Keratinocyte (primary cell): ENCODE measurements around the gene OR6P1.

Experiments used
- CTCF ChIP-seq, 3 experiments: IDR thresholded peaks in 1 of 3; conservative IDR thresholded peaks in 1 of 3; optimal IDR thresholded peaks in 1 of 3; 2 replicates in 2 of 3; 3 replicates in 1 of 3; pipeline versions ENCODE3 to v1.5.1; 2011; ENCODE audit warnings: low read length in 3 of 3, mild to moderate bottlenecking in 3 of 3, moderate library complexity in 2 of 3, control low read depth in 1 of 3, inconsistent platforms in 1 of 3; ENCODE audit not compliant: insufficient read depth in 2 of 3; ENCODE audit errors: extremely low read depth in 1 of 3
- EZH2 ChIP-seq: IDR thresholded peaks from one replicate; pipeline ENCODE4 v1.6.1; 2012; ENCODE audit warnings: inconsistent platforms, mild to moderate bottlenecking, low read length, moderate library complexity

- TF ChIP-seq CTCF (optimal IDR thresholded peaks at IDR 0.05 in 1 of 3, IDR thresholded peaks at IDR 0.05 in 1 of 3, conservative IDR thresholded peaks at IDR 0.05 in 1 of 3; ENCODE audit: extremely low read depth in 1 of 3, insufficient read depth in 2 of 3, low read length in 3 of 3) = no peak
- TF ChIP-seq EZH2 = no peak
Measured at GRCh38 chr1:158537609-158538008, 32.8 kb downstream of the OR6P1 start.
